Natural killer cell (primary cell): ENCODE measurements around the gene DDX4. TPM values are rescaled to one million over a fixed set of nuclear protein-coding genes. Genes with fewer than 3 reads are reported as not detected.

Experiments
- ATAC-seq, 3 donors: fragments of 150-1000 bp in 2 of 3; fragments of 200-7000 bp in 1 of 3; cut with Tn5 transposase; 1 replicate in 1 of 3; 2 replicates in 2 of 3; pipeline ENCODE4 v1.10.0; 2021; ENCODE audit warnings: mild to moderate bottlenecking in 2 of 3, moderate library complexity in 2 of 3
- DNase-seq, 2 donors: peaks; one replicate each; pipeline versions ENCODE4 v3.0.0 to v3.0.0-alpha.2; 2013 to 2021; ENCODE audit warnings: mixed read lengths in 1 of 2
- H3K27ac ChIP-seq: one replicate; pipeline ENCODE4 v1.5.1; 2013; ENCODE audit warnings: mild to moderate bottlenecking, low read length
- H3K27me3 ChIP-seq: one replicate; pipeline ENCODE4 v1.6.1; 2013; ENCODE audit warnings: low read length; ENCODE audit not compliant: control insufficient read depth, insufficient read depth
- H3K36me3 ChIP-seq: one replicate; pipeline ENCODE4 v1.6.1; 2013; ENCODE audit warnings: low read length; ENCODE audit not compliant: control insufficient read depth, insufficient read depth
- H3K4me1 ChIP-seq: one replicate; pipeline ENCODE4 v1.6.1; 2013; ENCODE audit warnings: low read length; ENCODE audit not compliant: control insufficient read depth, insufficient read depth
- H3K4me3 ChIP-seq: one replicate; pipeline ENCODE4 v1.5.1; 2013; ENCODE audit warnings: low read length
- H3K9me3 ChIP-seq: one replicate; pipeline ENCODE4 v1.6.1; 2013; ENCODE audit warnings: low read length; ENCODE audit not compliant: control insufficient read depth, insufficient read depth
- H3K27ac Mint-ChIP-seq, 2 donors: one replicate each; pipeline ENCODE4 v1.8.0; 2022; ENCODE audit warnings: mild to moderate bottlenecking in 2 of 2, mixed read lengths in 2 of 2, moderate library complexity in 1 of 2
- H3K27me3 Mint-ChIP-seq, 2 donors: one replicate each; pipeline ENCODE4 v1.8.0; 2022; ENCODE audit warnings: low read depth in 2 of 2, mixed read lengths in 2 of 2
- H3K36me3 Mint-ChIP-seq: one replicate; pipeline ENCODE4 v1.8.0; 2022; ENCODE audit warnings: mixed read lengths
- H3K4me1 Mint-ChIP-seq, 2 donors: one replicate each; pipeline ENCODE4 v1.8.0; 2022; ENCODE audit warnings: mixed read lengths in 2 of 2
- H3K4me3 Mint-ChIP-seq: one replicate; pipeline ENCODE4 v1.8.0; 2022; ENCODE audit warnings: mild to moderate bottlenecking, moderate library complexity, mixed read lengths
- H3K9me3 Mint-ChIP-seq, 2 donors: one replicate each; pipeline ENCODE4 v1.8.0; 2022; ENCODE audit warnings: mixed read lengths in 2 of 2
- CTCF ChIP-seq: fragments of 200-600 bp; IDR thresholded peaks from one replicate; pipeline ENCODE4 v1.8.0; 2022; ENCODE audit warnings: antibody characterized with exemption
- WGBS: methylation state at CpG from one replicate; pipeline ENCODE4 v1.1.7; 2013; ENCODE audit warnings: missing lambda C conversion rate; ENCODE audit not compliant: insufficient coverage; 5-methylcytosine and 5-hydroxymethylcytosine counted together
- intact Hi-C: fragments of 100-400 bp; cut with micrococcal nuclease; formaldehyde crosslinking; loops from one replicate; pipeline ENCODE4 v1.14.2; 2022
- total RNA-seq, 4 donors: library from RNA; stranded (reverse); fragments of 120-200 nt in 1 of 4; gene quantifications; one replicate each; pipeline versions ENCODE4 v1.2.3 to v1.2.4, GENCODE V29; 2013 to 2022

The DDX4 gene
- total RNA-seq, 3 donors from 2014 or later (not counting 1 experiment from before 2014, with no cell fraction given) = not detected

GRCh38 chr5:55865831-55866230 lies 128.0 kb downstream of the DDX4 start:
- H3K27me3 ChIP-seq = no peaks in the 10 kb centered on the region
- Mint-ChIP-seq H3K4me1 (no peaks in the 10 kb centered on the region), H3K36me3 (no peaks in the 10 kb centered on the region), H3K27ac (no peak overlapping the region), H3K9me3 (no peaks in the 10 kb centered on the region), H3K4me3 (no peak overlapping the region), H3K27me3 (peaks cover 0 to 3% of the 10 kb centered on the region in 2 donors)
- intact Hi-C loops = no loop called here
- 87% methylated on average over 3 of the region's 3 CpGs for WGBS
- H3K9me3 ChIP-seq = no peaks in the 10 kb centered on the region
- no peaks in the 10 kb centered on the region for H3K36me3 ChIP-seq
- no peaks in the 10 kb centered on the region for H3K4me1 ChIP-seq
- TF ChIP-seq CTCF = no peak
- DNase-seq = no peak
- no peak overlapping the region for H3K4me3 ChIP-seq
- H3K27ac ChIP-seq = no peak overlapping the region
- no peak for ATAC-seq

GRCh38 chr5:55866485-55866884 lies 128.6 kb downstream of the DDX4 start:
- no peaks in the 10 kb centered on the region for H3K27me3 ChIP-seq
- no peaks in the 10 kb centered on the region for H3K4me1 Mint-ChIP-seq
- ATAC-seq (no peak), DNase-seq (no peak)
- H3K36me3 Mint-ChIP-seq = no peaks in the 10 kb centered on the region
- no peaks in the 10 kb centered on the region for H3K36me3 ChIP-seq
- no peaks in the 10 kb centered on the region for H3K4me1 ChIP-seq
- no peak overlapping the region for H3K4me3 ChIP-seq
- H3K27me3 Mint-ChIP-seq = peaks cover 0 to 3% of the 10 kb centered on the region in 2 donors
- TF ChIP-seq CTCF = no peak
- H3K9me3 Mint-ChIP-seq = no peaks in the 10 kb centered on the region
- no peak overlapping the region for H3K4me3 Mint-ChIP-seq
- WGBS = 96% methylated on average over 8 of the region's 8 CpGs
- intact Hi-C loops = no loop called here
- no peak overlapping the region for H3K27ac Mint-ChIP-seq
- no peaks in the 10 kb centered on the region for H3K9me3 ChIP-seq
- no peak overlapping the region for H3K27ac ChIP-seq

Other genes starting within 250 kb of the DDX4 start
- 1 to 10 TPM; 3.3 to 5.5 (median 4.2) TPM for gene PLPP1, start 203.1 kb upstream of the DDX4 start, total RNA-seq
- 10 to 100 TPM; 20.6 to 33.9 (median 27.0) TPM for gene SLC38A9, start 25.7 kb upstream of the DDX4 start, total RNA-seq
- gene IL31RA, start 113.3 kb downstream of the DDX4 start, total RNA-seq = not detected